HCEC 1CT (cell line): ENCODE results near the gene TOP2A.

Source experiments
- DNase-seq: peaks from one replicate; pipeline ENCODE4 v3.0.0-alpha.2; 2017

TOP2A gene

GRCh38 chr17:40345161-40345993, 72.3 kb downstream of the TOP2A start:
- DNase-seq: no peak

- DNase-seq: no peak
These were observed 73.1 kb downstream of the TOP2A start for GRCh38 chr17:40344421-40345160.

DNA sequence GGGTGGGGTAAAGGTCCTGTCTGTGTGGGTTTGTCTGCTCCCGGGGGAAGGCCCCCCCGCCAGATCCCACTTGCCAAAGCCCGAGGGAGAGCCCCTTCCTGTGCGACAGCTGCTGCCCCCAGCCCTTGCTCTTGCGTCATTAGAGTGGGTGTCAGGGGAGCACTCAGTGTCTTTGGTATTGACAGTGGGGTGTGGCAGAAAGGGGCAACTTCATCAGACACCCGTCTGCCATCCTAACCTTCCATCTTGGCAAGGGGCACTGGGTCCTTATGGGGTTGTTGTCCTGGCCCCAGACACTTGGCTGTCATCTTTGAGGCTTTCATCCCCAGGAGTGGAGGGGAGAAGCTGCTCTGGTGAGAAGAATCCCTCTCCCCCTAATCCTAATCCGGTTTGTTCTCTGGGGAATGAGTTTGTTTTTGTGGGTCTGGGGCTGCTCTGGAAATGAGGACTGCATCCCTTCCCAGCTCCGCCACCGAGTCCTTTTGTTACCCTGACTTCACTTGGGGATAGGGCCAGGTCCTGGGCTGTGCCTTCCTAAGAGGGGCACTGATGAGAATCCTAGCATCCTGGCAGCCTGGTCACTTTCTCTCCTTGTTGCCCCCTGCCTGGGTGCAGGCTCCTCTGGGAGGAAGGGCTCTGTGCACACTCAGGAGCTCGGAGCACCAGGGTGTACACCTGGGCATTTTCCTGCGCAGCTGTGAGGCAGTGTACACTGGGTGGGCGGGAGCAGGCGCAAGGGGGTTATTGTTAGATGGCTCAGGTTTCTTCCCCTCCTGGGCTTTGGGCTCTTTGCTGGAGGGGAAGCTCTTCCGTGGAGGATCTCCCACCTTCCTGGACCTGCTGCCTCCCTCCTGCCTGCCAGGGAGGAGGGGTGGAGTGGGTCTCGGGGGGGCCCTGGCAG, 74.2 kb downstream of the TOP2A start:
- no peak for DNase-seq

DNA sequence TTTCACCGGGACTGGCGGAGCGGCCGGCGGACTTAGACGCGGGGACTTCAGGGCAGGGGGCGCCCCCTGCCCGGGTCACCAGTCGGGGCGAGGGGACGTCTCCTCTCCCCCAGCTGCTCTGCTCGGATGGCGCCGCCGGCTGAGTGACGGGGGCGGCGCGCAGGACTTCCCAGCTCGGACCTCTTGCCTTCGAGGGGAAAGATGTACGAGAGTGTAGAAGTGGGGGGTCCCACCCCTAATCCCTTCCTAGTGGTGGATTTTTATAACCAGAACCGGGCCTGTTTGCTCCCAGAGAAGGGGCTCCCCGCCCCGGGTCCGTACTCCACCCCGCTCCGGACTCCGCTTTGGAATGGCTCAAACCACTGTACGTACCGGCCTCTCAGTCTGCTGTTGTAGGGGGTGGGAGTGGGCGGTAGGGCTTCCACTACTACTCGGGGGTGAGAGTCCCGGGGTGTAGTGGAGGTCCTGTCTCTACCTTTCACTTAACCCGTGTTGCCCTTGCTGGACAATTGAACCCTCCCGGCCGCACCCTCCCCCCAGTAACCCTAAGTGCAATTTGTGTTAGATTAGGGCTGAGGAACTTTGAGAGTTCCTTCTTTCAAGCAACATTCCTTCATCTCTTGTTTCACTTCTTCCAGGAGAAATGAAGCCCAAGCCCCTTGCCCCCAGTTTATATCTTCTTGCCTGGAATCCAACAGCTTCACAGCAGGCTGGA, 75.0 kb downstream of the TOP2A start:
- no peak for DNase-seq

DNA sequence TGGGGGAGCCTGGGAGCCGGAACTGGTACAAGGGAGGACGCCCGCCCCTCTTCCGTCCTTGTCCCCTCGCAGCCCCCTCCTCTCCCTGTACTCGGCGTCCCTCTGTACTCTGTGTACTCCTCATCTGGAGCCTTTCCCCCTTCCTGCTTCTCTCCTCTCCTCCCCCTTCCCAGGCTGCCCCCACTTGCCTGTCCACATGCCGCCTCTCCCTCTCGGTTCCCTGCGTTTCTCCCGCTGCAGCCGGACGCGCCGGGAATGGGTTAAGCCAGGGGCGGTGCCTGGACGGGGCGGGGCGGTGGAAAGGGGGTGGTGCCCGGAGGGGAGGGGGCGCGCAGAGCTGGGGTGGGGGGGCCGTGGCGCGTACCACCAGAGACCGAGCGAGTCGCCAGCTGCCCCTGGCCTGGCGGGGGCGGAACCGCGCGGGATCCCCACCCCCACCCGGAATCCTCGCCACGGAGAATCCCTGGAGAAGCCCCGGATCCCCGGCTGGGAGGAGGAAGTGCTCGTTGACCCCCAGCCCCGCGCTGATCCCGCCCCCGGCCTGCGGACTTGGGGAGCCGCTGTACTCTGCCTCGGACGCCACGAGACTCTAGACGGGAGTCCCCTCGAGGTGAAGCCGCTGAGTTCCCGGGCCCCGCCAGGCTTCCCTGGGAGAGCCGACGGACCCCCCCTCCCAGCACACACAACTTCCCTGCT, 75.7 kb downstream of the TOP2A start:
- peak; percentile 35 for DNase-seq

GRCh38 chr17:40340880-40341807, 76.6 kb downstream of the TOP2A start:
- DNase-seq: peak; percentile 56

GRCh38 chr17:40340327-40340726, 77.4 kb downstream of the TOP2A start:
- no peak for DNase-seq

- DNase-seq: no peak
These were observed 78.6 kb downstream of the TOP2A start for GRCh38 chr17:40338941-40339649.
